WTC11 (cell line): ENCODE measurements around the gene GALNT2.

ENCODE experiments used
- CREB1 ChIP-seq: sonication (generic); formaldehyde crosslinking; IDR thresholded peaks from 2 replicates; pipeline ENCODE4 v1.8.0; 2023; ENCODE audit warnings: mild to moderate bottlenecking, missing genetic modification reagents
- GABPB1 ChIP-seq: sonication (generic); formaldehyde crosslinking; IDR thresholded peaks from 2 replicates; pipeline ENCODE4 v1.8.1; 2023; ENCODE audit warnings: mild to moderate bottlenecking, missing genetic modification reagents
- JAZF1 ChIP-seq: fragments of 250-450 bp; sonication (Bioruptor Pico); IDR thresholded peaks from 2 replicates; pipeline ENCODE4 v1.9.0; 2021; ENCODE audit warnings: moderate library complexity, mild to moderate bottlenecking, inconsistent platforms
- NR3C1 ChIP-seq: sonication (generic); formaldehyde crosslinking; conservative IDR thresholded peaks from 2 replicates; pipeline ENCODE4 v1.8.1; 2023; ENCODE audit warnings: low read depth, mild to moderate bottlenecking, missing genetic modification reagents
- SMAD3 ChIP-seq: sonication (generic); formaldehyde crosslinking; IDR thresholded peaks from 2 replicates; pipeline ENCODE4 v1.8.0; 2022; ENCODE audit warnings: missing genetic modification reagents, mild to moderate bottlenecking, borderline replicate concordance
- SP1 ChIP-seq: sonication (generic); formaldehyde crosslinking; conservative IDR thresholded peaks from 2 replicates; pipeline ENCODE4 v1.8.1; 2022; ENCODE audit warnings: missing genetic modification reagents
- TCF7 ChIP-seq: sonication (generic); formaldehyde crosslinking; IDR thresholded peaks from 2 replicates; pipeline ENCODE4 v1.8.0; 2022; ENCODE audit warnings: mild to moderate bottlenecking, low read depth, missing genetic modification reagents, moderate library complexity
- TEAD1 ChIP-seq: sonication (generic); formaldehyde crosslinking; IDR thresholded peaks from 2 replicates; pipeline ENCODE4 v1.8.0; 2022; ENCODE audit warnings: mild to moderate bottlenecking, missing genetic modification reagents
- TEAD4 ChIP-seq: sonication (generic); formaldehyde crosslinking; IDR thresholded peaks from 2 replicates; pipeline ENCODE4 v1.8.0; 2022; ENCODE audit warnings: mild to moderate bottlenecking, missing genetic modification reagents
- TF ChIP-seq, protein P1 (sequence below): fragments of 200-600 bp; IDR thresholded peaks from 2 replicates; pipeline ENCODE4 v1.8.0; 2022; ENCODE audit warnings: antibody characterized with exemption
- TF ChIP-seq, protein P2 (sequence below): sonication (generic); formaldehyde crosslinking; IDR thresholded peaks from 2 replicates; pipeline ENCODE4 v1.8.1; 2023; ENCODE audit warnings: mild to moderate bottlenecking, missing genetic modification reagents, moderate library complexity
- TF ChIP-seq, protein P3 (sequence below): sonication (generic); formaldehyde crosslinking; IDR thresholded peaks from 2 replicates; pipeline ENCODE4 v1.8.1; 2022; ENCODE audit warnings: missing genetic modification reagents, borderline replicate concordance
- TF ChIP-seq, protein P4 (sequence below): sonication (generic); formaldehyde crosslinking; IDR thresholded peaks from 2 replicates; pipeline ENCODE4 v1.8.0; 2022; ENCODE audit warnings: mild to moderate bottlenecking, missing genetic modification reagents

DNA sequence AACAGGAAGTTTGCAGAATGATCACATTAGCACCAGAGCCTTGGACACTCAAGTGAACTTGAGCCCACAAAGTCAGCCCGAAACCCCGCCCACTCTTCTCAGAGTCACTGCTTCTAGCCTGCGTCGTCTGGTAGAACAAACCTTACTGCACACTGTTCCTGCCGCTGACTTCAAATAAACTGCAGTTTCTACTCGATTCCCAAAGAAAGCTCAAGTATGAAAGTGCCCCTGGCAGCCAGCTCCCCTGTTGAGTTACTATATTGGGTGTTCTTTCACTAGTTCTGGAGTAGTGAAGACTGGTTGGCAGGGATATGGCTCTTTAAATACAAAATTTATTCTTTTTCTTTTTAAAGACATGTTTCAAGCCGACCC is 164.7 kb downstream of the GALNT2 start:
- TF ChIP-seq, protein P1, sequence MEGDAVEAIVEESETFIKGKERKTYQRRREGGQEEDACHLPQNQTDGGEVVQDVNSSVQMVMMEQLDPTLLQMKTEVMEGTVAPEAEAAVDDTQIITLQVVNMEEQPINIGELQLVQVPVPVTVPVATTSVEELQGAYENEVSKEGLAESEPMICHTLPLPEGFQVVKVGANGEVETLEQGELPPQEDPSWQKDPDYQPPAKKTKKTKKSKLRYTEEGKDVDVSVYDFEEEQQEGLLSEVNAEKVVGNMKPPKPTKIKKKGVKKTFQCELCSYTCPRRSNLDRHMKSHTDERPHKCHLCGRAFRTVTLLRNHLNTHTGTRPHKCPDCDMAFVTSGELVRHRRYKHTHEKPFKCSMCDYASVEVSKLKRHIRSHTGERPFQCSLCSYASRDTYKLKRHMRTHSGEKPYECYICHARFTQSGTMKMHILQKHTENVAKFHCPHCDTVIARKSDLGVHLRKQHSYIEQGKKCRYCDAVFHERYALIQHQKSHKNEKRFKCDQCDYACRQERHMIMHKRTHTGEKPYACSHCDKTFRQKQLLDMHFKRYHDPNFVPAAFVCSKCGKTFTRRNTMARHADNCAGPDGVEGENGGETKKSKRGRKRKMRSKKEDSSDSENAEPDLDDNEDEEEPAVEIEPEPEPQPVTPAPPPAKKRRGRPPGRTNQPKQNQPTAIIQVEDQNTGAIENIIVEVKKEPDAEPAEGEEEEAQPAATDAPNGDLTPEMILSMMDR = no peak
- TF ChIP-seq, protein P2, sequence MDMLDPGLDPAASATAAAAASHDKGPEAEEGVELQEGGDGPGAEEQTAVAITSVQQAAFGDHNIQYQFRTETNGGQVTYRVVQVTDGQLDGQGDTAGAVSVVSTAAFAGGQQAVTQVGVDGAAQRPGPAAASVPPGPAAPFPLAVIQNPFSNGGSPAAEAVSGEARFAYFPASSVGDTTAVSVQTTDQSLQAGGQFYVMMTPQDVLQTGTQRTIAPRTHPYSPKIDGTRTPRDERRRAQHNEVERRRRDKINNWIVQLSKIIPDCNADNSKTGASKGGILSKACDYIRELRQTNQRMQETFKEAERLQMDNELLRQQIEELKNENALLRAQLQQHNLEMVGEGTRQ = no peak
- TF ChIP-seq JAZF1 (no peak), CREB1 (no peak), TCF7 (CRISPR knock-in tag) (no peak), SMAD3 (CRISPR knock-in tag) (no peak), TEAD1 (CRISPR knock-in tag) (no peak), GABPB1 (CRISPR knock-in tag) (no peak), NR3C1 (CRISPR knock-in tag) (no peak), SP1 (CRISPR knock-in tag) (no peak), TEAD4 (no peak)
- TF ChIP-seq, protein P3, sequence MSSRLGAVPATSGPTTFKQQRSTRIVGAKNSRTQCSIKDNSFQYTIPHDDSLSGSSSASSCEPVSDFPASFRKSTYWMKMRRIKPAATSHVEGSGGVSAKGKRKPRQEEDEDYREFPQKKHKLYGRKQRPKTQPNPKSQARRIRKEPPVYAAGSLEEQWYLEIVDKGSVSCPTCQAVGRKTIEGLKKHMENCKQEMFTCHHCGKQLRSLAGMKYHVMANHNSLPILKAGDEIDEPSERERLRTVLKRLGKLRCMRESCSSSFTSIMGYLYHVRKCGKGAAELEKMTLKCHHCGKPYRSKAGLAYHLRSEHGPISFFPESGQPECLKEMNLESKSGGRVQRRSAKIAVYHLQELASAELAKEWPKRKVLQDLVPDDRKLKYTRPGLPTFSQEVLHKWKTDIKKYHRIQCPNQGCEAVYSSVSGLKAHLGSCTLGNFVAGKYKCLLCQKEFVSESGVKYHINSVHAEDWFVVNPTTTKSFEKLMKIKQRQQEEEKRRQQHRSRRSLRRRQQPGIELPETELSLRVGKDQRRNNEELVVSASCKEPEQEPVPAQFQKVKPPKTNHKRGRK (CRISPR knock-in tag) = no peak
- TF ChIP-seq, protein P4, sequence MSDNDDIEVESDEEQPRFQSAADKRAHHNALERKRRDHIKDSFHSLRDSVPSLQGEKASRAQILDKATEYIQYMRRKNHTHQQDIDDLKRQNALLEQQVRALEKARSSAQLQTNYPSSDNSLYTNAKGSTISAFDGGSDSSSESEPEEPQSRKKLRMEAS (CRISPR knock-in tag) = no peak
